ENCODE measurements around the gene ARHGAP33.

- TF ChIP-seq CTCF (IDR thresholded peaks at IDR 0.05) (no peak), POLR2A (IDR thresholded peaks at IDR 0.05; ENCODE audit: low read depth) (no peak), EP300 (IDR thresholded peaks at IDR 0.05) (no peak), POLR2AphosphoS5 (IDR thresholded peaks at IDR 0.05) (no peak)
Observed at GRCh38 chr19:35789978-35790944, 14.9 kb downstream of the ARHGAP33 start.

All from esophagus muscularis mucosa (tissue), 4 donors.